Measurements from ENCODE around the gene GRIP1.

GRCh38 chr12:66337381-66338010, 341.4 kb downstream of the GRIP1 start:
- TF ChIP-seq POLR2AphosphoS5 (IDR thresholded peaks at IDR 0.05; ENCODE audit: low read depth) (no peak), CTCF (IDR thresholded peaks at IDR 0.05; ENCODE audit: insufficient read depth, low read length) (no peak), SPI1 (IDR thresholded peaks at IDR 0.05; ENCODE audit: borderline replicate concordance, low read depth) (no peak)
